Eye (tissue), 1 donor: Measurements from ENCODE around the gene BMP8A.

ENCODE experiments used
- DNase-seq: peaks from one replicate; pipeline ENCODE4 v3.0.0-alpha.2; 2015

BMP8A gene

DNA sequence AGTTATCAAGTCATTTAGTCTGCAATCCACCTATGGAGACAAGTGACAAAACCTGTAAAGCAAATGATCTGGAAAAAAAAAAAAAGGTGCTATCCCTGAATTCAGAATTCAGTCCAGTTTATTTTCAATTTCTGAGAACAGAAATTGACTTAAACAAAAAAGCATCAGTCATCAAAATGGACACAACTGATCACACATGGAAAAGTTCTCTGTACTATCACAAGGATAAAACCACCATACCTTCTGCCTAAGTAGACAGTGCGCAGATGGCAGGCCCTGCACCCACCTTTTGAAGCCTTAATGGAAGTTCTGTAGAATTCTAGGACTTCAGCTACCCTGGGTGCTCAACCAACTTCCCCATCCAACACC lies 81.6 kb downstream of the BMP8A start:
- DNase-seq, result no peak

DNA sequence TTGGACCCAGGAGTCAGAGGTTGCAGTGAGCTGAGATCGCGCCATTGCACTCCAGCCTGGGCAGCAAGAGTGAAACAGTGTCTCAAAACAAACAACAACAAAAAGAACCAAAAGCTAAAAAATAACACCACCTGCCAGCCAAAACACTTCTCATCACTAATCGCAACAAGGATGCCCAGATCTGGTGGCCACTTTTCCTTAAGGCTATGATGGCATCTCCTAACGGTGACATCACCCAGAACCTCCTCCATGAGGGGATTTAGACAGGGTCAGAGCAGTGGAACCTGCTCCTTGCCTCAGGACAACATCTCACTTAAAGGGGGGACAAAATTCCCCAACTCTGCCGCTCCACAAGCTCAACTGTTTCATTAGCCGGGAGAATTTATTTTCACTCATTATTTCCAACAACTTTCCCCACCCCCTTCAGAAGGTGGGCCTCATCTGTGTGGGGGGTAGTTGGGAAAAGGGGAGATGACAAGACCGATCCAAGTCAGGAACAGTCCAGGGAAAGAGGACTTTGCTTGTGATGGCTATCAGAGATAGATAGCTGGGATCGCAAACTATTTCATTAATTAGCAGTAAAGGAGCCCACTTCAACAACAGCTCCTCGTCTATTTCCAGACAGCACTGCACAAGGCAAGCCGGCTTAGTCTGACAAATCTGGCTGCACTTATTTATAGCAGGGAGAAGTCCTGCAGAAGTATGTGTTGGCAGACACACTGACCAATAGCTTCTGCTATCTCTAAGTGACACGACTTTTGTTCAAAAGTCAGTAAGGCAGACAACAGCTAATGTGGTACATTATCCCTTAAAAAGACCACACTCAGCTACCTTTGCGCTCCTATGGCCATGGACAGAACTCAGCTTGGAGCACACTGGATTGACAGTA lies 82.5 kb downstream of the BMP8A start:
- DNase-seq, result peak; percentile 19

DNA sequence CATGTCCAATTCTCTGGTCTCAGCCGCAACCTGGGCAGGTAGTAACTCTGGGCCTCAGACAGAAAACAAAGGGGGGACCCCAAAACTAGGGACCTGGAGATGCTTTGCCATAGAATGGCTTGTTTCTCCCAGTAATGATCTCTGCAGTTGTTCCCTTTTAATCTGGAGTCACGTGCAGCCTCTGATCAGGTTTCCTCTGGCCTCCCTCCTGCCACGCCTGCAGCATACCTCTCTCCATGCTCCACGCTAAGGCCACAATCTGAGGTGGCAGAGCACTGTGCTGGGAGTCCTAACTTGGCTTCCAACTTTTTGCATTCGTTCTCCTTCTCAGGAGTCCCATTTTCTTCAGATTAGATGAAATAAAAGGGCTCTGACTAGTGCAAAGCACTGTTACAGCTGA lies 83.2 kb downstream of the BMP8A start:
- peak; percentile 18 for DNase-seq
